CD4-positive, alpha-beta T cell treated with Interferon alpha-2 for 1 hour (primary cell): ENCODE results near the gene CUX1.
"Not testable (repeated sequence)": the region's sequence is repeated elsewhere in the genome, so short reads cannot be mapped to it uniquely, and the experiment has no call there.

Source experiments
- DNase-seq, 2 donors: peaks; one replicate each; pipeline ENCODE4 v3.0.0-alpha.2; 2020 to 2022

The CUX1 gene, protein sequence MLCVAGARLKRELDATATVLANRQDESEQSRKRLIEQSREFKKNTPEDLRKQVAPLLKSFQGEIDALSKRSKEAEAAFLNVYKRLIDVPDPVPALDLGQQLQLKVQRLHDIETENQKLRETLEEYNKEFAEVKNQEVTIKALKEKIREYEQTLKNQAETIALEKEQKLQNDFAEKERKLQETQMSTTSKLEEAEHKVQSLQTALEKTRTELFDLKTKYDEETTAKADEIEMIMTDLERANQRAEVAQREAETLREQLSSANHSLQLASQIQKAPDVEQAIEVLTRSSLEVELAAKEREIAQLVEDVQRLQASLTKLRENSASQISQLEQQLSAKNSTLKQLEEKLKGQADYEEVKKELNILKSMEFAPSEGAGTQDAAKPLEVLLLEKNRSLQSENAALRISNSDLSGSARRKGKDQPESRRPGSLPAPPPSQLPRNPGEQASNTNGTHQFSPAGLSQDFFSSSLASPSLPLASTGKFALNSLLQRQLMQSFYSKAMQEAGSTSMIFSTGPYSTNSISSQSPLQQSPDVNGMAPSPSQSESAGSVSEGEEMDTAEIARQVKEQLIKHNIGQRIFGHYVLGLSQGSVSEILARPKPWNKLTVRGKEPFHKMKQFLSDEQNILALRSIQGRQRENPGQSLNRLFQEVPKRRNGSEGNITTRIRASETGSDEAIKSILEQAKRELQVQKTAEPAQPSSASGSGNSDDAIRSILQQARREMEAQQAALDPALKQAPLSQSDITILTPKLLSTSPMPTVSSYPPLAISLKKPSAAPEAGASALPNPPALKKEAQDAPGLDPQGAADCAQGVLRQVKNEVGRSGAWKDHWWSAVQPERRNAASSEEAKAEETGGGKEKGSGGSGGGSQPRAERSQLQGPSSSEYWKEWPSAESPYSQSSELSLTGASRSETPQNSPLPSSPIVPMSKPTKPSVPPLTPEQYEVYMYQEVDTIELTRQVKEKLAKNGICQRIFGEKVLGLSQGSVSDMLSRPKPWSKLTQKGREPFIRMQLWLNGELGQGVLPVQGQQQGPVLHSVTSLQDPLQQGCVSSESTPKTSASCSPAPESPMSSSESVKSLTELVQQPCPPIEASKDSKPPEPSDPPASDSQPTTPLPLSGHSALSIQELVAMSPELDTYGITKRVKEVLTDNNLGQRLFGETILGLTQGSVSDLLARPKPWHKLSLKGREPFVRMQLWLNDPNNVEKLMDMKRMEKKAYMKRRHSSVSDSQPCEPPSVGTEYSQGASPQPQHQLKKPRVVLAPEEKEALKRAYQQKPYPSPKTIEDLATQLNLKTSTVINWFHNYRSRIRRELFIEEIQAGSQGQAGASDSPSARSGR (N-terminal part only)

DNA sequence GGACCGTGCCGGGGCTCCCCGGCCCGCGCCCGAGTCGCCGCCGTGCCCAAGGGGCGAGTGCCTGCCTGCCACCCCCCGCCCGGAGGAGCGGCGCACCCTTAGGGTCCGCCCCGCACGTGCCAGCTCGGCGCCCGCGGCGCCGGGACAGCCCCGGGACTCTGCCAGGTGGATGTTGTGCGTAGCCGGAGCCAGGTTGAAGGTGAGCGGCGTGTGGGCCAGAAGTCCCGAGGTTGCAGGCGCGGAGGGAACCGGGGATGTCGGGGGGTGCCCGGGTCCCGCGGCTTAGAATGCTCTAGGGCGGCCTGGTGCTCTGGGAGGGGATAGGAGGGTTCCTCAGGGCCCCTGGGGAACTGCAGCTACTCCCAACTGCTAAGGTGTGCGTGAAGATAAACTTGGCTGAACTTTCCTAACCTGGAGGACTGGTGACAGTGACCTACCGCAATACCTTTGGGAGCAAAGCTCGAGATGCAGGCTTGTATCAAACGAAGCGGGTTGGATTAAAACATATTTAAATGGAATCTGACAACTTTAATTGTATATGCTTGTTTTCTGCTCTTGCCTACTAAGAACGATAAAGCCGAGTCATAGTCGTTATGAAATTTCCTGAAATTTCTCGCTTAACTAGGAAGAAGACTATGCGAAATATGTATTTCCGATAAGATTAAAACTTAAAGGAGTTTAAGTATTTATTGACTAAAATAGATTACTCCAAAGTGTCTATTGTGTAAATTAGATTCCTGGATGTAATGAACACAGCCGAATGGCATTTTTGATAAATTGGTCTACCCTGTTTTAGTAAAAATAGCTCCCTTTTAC is at the start of gene CUX1:
CUX1 (plus strand) TSS at position 156 of the 816 bp plus-strand sequence; CDS start at position 170, 14 bp downstream.
- DNase-seq, result peak in 1 of 2 donors; percentile 23

DNA sequence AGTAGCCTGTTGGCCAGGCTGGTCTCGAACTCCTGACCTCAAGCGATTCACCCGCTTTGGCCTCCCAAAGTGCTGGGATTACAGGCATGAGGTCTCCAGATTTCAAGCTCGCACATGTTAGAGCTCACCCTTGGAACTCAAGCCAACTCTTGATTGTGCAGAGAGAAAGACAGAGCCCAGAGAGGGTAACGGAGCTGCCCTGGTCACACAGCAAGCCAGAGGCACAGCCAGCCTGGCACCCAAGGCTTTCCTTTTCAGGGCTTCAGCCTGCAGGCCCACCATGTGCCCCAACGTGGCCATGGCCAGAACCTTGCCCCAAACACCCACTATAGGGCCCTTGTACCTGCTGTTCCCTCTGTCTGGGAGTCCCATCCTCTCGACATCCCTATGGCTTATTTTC is 49.1 kb upstream of the CUX1 start:
- no peak for DNase-seq

DNA sequence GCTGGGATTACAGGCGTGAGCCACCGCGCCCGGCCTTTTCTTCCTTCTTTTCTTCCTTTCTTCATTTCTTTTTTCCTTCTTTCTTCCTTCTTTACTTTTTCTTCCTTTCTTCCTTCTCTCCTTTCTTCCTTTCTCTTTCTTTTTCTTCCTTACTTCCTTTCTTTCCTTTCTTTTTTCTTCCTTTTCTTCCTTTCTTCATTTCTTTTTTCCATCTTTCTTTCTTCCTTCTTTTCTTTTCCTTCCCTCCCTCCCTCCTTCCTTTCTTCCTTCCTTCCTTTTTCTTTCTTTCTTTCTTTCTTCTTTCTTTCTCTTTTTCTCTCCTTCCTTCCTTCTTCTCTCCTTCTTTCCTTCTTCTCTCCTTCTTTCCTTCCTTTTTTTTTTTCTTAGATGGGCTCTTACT is 47.0 kb upstream of the CUX1 start:
- no peak for DNase-seq

DNA sequence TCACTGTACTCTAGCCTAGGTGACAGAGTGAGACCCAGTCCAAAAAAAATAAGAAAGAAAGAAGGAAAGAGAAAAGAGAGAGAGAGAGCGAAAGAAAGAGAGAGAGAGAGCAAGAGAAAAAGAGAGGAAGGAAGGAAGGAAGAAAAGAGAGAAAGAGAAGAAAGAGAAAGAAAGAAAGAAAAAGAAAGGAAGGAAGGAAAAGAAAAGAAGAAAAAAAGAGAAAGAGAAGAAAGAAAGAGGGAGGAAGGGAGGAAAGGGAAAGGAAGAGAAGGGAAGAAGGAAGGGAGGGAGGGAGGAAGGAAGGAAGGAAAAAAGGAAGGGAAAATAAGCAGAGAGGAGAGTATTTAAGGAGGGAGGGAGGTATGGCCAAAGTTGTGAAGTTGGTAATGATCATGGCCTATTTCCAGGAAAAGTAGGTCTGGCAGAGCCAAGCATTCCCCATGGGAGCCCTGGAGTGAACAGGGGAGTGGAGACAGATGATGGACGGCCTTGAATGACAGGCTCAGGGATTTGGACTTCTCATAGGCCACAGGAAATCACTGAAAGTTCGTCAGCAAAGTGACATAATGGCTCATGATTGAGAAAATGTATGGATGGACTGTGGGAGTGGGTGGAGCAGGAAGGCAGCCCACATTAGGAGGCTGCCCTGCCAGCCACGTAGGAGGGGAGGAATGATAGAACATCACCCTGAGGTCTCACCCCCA is 44.8 kb upstream of the CUX1 start:
- DNase-seq, result no peak

DNA sequence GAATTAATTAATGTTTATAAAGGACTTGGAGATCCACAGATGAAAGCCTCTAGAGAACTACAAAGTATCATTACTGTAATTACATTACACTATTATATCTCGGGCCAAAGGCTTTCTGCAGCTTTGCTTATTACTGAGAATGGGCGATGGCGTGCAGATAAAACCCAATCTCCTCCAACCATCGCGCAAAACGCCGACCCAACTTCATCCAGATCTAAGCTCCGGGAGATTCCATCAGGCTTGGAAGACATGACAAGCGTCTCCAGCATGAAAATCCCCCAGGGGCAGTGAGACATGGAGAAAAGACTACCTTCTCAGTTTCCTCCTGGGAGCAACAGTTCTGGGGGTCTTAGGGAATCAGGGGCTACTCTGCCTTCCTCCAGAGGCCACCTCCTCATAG is 42.2 kb upstream of the CUX1 start:
- DNase-seq, result no peak

DNA sequence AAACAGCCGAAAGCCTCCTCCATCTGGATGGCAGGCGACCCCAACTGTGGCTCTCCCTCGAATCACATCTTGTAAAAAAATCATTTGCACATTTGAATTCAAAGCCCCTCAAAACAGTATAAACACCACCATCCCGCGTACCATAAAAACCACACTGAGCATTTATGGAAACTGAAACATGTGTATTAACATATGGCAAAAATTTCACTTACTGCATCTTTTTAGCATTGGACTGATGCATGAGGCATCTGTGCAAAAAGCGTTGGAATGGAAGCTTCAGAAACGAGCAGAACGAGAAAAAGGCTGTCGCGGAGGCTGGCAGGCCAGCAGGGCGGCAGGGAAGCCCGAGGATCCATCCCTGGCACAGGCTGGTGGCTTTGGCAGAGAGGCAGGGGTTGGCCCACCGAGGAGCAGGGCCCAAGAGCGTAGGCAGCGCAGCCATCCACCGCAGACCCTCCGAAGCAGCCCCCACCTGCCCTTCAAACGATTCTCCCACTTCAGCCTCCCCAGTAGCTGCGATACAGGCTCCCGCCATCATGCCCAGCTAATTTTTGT is 39.3 kb upstream of the CUX1 start:
- no peak for DNase-seq

DNA sequence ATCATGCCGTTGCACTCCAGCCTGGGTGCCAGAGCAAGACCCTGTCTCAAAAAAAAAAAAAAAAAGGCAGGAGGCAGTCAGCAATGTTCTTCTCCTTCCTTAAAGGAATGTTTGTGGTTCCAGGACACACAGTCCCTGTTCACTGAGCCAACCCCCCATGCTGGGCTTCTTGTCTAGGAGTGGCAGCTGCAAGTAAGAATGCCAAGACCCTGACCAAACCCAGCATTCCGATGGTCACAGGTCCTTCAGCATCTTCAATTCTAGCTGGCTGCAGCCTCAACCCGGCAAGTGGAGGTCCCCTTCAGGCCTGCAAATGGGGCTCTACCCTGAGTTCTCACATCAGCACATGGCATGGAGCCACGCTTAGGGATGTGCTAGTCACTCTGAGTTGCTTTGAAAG is 38.2 kb upstream of the CUX1 start:
- no peak for DNase-seq

DNA sequence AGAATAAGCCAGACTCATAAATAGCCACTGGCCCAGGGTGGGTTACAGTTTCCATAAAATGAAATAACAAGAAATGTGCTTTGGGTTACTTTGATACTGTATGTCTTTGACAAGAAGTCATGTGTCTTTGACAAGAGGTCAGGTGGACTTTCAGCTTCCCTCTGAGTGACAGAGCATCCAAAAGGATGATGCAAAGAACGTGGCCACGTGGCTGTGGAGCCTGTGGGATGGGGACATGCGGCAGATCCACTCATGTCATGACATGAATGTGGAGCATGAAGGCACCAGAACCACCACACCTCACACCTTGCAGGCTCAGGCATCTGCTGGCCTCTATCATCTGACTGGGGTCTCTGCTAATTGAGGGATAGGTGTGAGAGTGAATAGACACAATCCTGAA is 37.1 kb upstream of the CUX1 start:
- no peak for DNase-seq

DNA sequence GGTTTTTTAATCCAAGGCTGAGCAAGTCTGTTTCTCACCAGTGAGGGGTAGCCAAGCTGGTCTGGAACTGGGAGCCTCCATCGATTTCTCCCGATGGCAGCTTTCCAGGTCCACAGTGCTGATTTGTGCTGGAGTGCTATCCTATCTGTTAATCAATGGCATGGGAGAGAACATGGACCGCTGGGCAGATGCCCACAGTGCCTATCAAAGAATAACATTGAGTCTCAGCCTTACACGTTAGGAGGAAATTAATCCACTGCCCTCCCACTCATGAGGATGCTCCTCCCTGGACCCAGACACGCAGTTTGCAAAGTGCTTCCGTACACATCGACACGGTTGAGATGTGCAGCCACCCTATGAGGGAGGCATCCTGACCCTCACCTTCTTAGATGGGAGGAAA is 36.0 kb upstream of the CUX1 start:
- no peak for DNase-seq

DNA sequence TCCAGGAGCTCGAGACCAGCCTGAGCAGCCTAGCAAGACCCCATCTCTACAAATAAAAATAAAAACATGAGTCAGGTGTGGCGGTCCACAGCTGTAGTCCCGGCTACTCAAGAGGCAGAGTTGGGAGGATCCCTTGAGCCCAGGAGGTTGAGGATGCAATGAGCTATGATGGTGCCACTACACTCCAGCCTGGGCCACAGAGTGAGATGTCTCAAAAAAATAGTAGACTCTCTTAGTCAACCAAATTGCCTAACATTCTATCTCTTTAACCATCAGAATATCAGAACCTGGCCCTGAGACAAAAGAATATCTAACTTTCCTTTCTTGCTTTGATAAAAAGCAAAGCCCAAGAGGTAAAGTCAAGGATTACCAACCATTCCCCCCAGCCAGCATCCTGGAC is 35.0 kb upstream of the CUX1 start:
- DNase-seq, result no peak

DNA sequence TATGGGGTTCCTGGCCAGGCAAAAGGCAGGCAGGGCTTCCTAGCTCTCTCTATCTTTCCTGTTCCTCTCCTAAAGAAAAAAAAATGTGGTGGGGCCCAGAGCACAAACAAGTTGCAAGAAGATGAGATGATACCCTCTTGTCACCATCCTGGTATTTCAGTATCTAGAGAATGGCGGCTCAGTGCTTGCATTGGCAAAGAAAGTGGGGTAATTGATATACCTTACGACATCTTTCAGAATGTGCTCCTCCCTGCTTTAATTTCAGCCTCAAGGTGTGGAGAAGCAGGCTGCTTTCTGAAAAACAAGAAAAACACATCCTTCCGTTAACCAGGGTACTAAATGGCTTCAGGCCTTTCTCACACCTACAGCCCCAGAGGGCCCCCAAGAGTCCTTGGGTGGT is 34.5 kb upstream of the CUX1 start:
- DNase-seq, result no peak

DNA sequence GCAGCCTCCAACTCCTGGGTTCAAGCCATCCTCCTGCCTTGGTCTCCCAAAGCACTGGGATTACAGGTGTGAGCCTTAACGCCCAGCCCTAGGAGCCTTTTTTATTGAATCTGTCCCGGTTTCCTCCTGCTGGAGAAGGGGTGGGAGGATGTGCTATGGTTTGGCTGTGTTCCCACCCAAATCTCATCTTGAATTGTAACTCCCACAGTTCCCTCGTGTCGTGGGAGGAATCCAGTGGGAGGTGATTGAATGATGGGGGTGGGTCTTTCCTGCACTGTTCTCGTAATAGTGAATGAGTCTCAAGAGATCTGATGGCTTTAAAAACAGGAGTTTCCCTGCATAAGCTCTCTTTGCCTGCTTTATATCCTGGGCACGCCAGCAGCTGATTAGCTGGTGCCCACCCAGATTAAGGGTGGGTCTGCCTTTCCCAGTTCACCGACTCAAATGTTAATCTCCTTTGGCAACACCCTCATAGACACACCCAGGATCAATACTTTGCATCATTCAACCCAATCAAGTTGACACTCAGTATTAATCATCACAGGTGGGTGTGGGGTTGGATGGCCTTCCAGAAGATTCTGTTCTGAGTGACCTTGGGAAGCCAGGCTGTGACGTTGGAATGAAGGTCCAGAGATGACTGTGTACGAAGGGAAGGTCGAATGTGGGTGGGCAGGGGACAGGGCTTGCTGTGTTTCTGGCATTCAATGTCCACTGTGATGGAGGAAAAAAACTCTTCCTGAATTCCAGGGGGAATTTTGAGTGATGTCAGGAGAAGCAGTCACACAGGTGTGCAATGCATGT is 33.8 kb upstream of the CUX1 start:
- no peak for DNase-seq

DNA sequence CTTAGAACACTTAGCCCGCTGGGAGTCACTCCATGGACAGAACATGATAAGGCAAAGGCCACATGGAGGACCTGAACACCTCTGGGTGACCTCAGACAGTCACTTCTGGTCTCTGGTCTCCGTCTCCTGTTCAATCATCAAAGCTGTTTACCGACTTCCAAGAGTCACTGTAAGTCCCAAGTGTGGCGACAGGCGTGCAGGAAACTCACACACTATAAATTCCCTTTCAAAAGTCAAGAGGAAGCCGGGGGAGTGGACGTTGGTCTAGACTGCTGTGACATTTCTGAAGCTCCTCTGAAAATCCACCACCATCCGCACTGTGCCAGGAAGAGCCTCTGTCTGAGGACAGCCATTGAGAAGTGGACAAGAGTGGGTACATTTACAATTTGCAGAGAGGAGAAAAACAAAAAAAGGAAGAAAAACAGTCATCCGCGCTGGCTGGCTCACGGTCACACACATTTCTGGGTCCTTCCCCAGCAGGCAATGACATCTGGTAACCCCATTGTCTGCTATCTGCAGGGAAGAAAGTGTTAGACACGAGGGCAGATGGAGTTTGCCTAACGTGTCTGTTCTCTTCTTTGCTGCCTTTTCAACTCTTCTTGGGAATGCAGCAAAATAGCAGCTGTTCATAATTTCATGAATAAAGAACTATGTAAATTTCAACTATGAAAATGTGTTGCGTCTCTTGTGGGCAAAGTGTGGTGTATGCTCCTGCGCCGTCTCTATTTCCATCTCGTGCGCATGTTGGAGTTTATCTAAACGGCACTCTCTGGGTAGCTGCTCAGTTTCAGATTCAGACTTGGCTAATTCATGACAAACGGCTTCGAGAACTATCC is 32.9 kb upstream of the CUX1 start:
- no peak for DNase-seq

DNA sequence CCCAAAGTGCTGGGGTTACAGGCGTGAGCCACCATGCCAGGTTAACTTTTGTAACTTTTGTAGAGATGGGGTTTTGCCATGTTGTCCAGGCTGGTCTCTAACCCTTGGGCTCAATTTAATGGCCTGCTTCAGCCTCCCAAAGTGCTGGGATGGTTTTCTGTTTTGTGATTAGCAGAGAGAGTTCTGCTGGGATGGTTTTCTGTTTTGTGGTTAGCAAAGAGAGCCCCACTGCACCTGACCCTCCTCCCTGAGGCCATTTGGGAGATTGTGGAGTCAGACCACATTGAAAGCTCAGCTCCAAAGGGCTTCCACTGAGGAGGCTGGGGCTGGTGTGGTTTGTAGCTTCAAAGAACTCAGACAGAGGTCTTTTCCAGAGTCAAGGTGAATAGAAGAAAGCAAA is 29.6 kb upstream of the CUX1 start:
- DNase-seq, result no peak

DNA sequence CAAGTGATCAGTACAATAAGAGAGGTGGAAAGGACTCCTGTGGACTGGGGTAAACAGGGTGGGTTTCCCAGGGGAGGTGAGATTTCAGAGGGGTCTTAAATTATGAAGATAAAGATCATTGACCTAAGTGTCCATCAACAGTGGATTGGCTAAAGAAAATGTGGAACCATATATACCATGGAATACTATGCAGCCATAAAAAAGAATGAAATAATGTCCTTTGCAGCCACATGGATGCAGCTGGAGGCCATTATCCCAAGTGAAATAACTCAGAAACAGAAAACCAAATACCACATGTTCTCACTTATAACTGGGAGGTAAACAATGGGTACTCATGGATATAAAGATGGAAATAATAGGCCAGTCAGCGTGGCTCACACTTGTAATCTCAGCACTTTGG is 28.9 kb upstream of the CUX1 start:
- no peak for DNase-seq

DNA sequence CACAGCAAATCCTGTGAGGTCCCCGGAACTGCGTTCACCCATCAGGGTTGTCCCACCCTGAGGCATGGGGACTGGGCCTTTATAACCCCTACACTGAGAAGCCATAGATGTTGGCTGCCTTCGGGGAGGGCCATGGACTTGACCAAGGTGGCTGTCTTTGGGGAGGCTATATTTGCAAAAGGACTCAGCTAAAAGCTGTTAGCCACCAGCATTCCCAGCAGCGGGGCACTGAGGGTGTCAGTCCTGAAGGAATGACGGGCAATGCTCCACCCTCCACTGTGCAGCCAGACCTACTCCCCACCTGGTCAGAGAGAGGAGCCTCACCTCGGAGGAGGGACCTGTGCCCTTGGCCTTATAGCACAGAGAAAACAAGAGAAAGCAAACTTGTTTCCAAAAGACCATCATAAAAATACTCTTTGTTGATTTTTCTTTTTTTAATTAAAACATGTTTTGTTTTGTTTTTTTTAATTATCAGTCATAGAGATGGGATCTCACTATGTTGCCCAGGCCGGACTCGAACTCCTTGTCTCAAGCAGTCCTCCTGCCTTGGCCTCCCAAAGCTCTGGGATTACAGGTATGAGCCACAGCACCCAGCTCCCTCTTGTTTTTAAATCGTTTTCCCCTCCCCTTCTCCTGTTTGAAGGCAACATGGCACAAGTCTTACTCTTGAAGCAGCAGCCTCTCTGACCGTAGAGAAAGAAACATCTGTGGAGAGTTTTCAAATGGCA is 26.7 kb upstream of the CUX1 start:
- no peak for DNase-seq

DNA sequence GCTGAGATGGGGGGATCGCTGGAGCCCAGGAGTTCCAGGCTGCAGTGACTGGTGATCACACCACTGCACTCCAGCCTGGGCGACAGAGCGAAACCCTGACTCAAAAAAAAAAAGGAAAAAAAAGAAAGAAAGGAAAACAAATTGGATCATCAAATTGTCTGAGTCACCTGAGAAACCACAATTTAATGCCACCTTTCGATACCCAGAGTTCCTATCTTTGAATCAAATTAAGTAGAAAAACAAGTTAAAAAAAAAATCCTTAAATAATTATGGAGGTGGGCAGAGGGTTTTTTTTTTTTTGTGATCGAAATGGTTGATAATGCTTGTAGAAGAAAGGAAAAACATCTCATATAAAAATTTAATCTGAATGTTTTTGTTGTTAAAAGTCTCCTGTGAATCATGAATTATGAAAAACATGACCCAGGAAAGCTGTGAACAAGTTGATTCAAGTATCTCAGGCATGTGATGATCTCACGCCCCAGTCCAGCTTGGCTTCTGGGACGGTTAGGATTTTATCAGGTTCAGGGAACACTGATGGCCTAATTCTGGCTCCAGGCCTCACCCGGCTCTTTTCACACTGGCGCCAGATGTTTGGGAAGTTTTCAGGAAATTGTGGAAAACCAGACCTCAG is 25.3 kb upstream of the CUX1 start:
- DNase-seq, result no peak

DNA sequence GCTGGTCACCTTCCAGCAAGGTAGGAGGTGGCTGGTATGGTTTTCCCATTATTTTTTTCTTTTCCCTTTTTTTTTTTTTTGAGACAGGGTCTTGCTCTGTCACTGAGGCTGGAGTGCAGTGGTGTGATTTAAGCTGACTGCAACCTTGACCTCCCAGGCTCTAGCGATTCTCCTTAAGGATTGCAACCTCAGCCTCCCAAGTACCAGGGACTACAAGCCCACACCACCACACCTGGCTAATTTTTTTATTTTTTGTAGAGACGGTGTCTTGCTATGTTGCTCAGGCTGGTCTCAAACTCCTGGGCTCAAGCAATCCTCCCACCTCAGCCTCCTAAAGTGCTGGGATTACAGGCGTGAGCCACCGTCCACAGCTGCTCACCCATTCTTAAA is 24.7 kb upstream of the CUX1 start:
- not testable (repeated sequence) for DNase-seq
